GM20000 (cell line): Measurements from ENCODE around the gene STK32C.

Experiments
- DNase-seq: peaks from one replicate; pipeline ENCODE4 v3.0.0; 2012; ENCODE audit warnings: low spot score
- CTCF ChIP-seq: IDR thresholded peaks from 2 replicates; pipeline ENCODE4 v1.5.1; 2012; ENCODE audit warnings: mild to moderate bottlenecking, control low read depth; ENCODE audit errors: extremely low read depth, missing control alignments

The STK32C gene

GRCh38 chr10:132229096-132229495 is 78.7 kb downstream of the STK32C start:
- TF ChIP-seq CTCF: no peak
- DNase-seq: no peak

- no peak for DNase-seq
- no peak for TF ChIP-seq CTCF
Measured at GRCh38 chr10:132228616-132229015, 79.1 kb downstream of the STK32C start.

- TF ChIP-seq CTCF: no peak
- DNase-seq: no peak
Measured at GRCh38 chr10:132227851-132228390, 79.8 kb downstream of the STK32C start.

- DNase-seq: no peak
- no peak for TF ChIP-seq CTCF
Measured at GRCh38 chr10:132226586-132227405, 81.0 kb downstream of the STK32C start.

- no peak for DNase-seq
- TF ChIP-seq CTCF: no peak
Measured at GRCh38 chr10:132225849-132226205, 81.9 kb downstream of the STK32C start.

- DNase-seq: no peak
- no peak for TF ChIP-seq CTCF
Measured at GRCh38 chr10:132225073-132225848, 82.5 kb downstream of the STK32C start.
